Measurements from ENCODE around the gene ALPP.
"Not testable (repeated sequence)": the region's sequence is repeated elsewhere in the genome, so short reads cannot be mapped to it uniquely, and the experiment has no call there.

The ALPP gene

DNA sequence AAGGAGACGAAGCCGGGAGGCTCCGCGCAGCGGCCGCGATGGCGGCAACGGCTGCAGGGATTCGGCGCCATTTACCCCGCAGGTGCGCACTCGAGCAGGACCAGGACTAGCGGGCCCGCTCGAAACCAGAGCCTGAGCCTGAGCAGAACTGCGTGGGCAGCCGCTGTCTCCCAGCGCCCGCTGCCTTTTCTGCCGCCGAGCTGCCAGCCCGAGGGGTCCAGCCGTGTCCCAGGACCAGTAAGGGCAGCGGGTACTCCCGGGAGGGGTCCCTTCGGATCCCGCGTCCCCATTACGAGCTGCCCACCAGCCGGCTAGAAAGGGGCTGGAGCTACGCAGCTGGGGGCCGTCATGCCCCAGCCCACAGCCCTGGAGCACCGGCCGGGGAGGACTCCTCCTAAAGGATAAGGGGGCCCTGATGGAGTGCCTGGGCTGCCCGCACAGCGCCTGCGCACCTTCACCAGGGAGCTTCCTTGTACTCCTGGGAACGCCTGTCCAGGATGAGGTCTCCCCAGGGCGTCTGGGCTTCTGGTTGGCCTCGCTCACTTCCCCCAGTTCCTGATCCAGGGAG is 9.9 kb downstream of the ALPP start:
- Histone ChIP-seq H3K4me3 (ENCODE audit: low read length) (no peak overlapping the region), H3K4me2 (ENCODE audit: low read length) (no peak overlapping the region), H3K9ac (ENCODE audit: low read depth, low read length) (no peak overlapping the region), H3K36me3 (ENCODE audit: insufficient read depth, low read length) (no peaks in the 10 kb centered on the region), H3K27me3 (ENCODE audit: control insufficient read depth, insufficient read depth, low read length) (peaks cover 79% of the 10 kb centered on the region), H3K4me1 (ENCODE audit: control insufficient read depth, insufficient read depth, low read length) (no peaks in the 10 kb centered on the region), H3K9me3 (replicated peaks; ENCODE audit: low read length) (no peaks in the 10 kb centered on the region)

GRCh38 chr2:232389327-232389726 is 10.8 kb downstream of the ALPP start:
- no peaks in the 10 kb centered on the region for H3K4me1 ChIP-seq (ENCODE audit: control insufficient read depth, insufficient read depth, low read length)
- H3K9ac ChIP-seq (ENCODE audit: low read depth, low read length), result no peak overlapping the region
- H3K9me3 ChIP-seq (replicated peaks; ENCODE audit: low read length), result no peaks in the 10 kb centered on the region
- H3K4me2 ChIP-seq (ENCODE audit: low read length), result no peak overlapping the region
- H3K36me3 ChIP-seq (ENCODE audit: insufficient read depth, low read length), result no peaks in the 10 kb centered on the region
- H3K4me3 ChIP-seq (ENCODE audit: low read length), result no peak overlapping the region
- peaks cover 74% of the 10 kb centered on the region for H3K27me3 ChIP-seq (ENCODE audit: control insufficient read depth, insufficient read depth, low read length)

- no peaks in the 10 kb centered on the region for H3K9me3 ChIP-seq (replicated peaks; ENCODE audit: low read length)
- peaks cover 77% of the 10 kb centered on the region for H3K27me3 ChIP-seq (ENCODE audit: control insufficient read depth, insufficient read depth, low read length)
- H3K4me1 ChIP-seq (ENCODE audit: control insufficient read depth, insufficient read depth, low read length), result no peaks in the 10 kb centered on the region
- no peak overlapping the region for H3K4me3 ChIP-seq (ENCODE audit: low read length)
- H3K36me3 ChIP-seq (ENCODE audit: insufficient read depth, low read length), result no peaks in the 10 kb centered on the region
- no peak overlapping the region for H3K4me2 ChIP-seq (ENCODE audit: low read length)
- no peak overlapping the region for H3K9ac ChIP-seq (ENCODE audit: low read depth, low read length)
Measured at GRCh38 chr2:232390661-232391060, 12.1 kb downstream of the ALPP start.

GRCh38 chr2:232393556-232393955 is 15.0 kb downstream of the ALPP start:
- Histone ChIP-seq H3K4me1 (ENCODE audit: control insufficient read depth, insufficient read depth, low read length) (no peaks in the 10 kb centered on the region), H3K9ac (ENCODE audit: low read depth, low read length) (no peak overlapping the region)

DNA sequence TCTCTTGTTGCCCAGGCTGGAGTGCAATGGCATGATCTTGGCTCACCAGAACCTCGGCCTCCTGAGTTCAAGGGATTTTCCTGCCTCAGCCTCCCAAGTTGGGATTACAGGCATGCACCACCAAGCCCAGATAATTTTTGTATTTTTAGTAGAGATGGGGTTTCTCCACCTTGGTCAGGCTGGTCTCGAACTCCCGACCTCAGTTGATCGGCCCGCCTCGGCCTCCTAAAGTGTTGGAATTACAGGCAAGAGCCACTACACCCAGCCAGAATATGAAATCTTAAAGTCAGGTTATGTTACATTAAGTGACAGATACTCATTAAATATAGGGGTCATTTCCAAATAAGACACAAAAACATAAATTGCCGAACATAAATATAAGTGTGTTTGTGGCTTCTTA is 15.9 kb downstream of the ALPP start:
- H3K9me3 ChIP-seq (replicated peaks; ENCODE audit: low read length); H3K4me3 ChIP-seq (ENCODE audit: low read length); H3K9ac ChIP-seq (ENCODE audit: low read depth, low read length); H3K36me3 ChIP-seq (ENCODE audit: insufficient read depth, low read length); H3K4me1 ChIP-seq (ENCODE audit: control insufficient read depth, insufficient read depth, low read length); H3K4me2 ChIP-seq (ENCODE audit: low read length): not testable (repeated sequence)
- H3K27me3 ChIP-seq (ENCODE audit: control insufficient read depth, insufficient read depth, low read length), result peaks cover 56% of the 10 kb centered on the region

More at GRCh38 chr2:232393556-232393955, 15.0 kb downstream of the ALPP start:
- Histone ChIP-seq H3K36me3 (ENCODE audit: insufficient read depth, low read length) (no peaks in the 10 kb centered on the region), H3K9me3 (replicated peaks; ENCODE audit: low read length) (no peaks in the 10 kb centered on the region), H3K4me3 (ENCODE audit: low read length) (no peak overlapping the region), H3K4me2 (ENCODE audit: low read length) (no peak overlapping the region), H3K27me3 (ENCODE audit: control insufficient read depth, insufficient read depth, low read length) (peaks cover 61% of the 10 kb centered on the region)

DNA sequence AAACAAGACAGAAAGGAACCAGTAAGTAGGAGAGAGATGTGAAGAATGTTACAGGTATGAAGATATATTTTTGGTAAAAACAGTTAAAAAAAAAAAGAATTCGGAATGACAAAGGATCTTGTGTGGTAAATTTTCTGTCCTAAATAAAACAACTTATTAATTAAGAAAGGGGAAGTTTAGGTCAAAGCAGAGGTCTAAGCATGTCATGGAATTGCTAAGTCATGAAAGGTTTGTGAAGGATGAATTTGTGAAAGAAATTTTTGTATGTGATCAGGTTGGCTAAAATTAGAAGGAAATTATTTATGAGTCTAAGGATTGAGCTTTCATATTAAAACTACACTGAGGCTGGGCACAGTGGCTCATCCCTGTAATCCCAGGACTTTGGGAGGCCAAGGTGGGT is 17.0 kb downstream of the ALPP start:
- Histone ChIP-seq H3K27me3 (ENCODE audit: control insufficient read depth, insufficient read depth, low read length) (peaks cover 56% of the 10 kb centered on the region), H3K9me3 (replicated peaks; ENCODE audit: low read length) (no peaks in the 10 kb centered on the region), H3K4me2 (ENCODE audit: low read length) (no peak overlapping the region), H3K36me3 (ENCODE audit: insufficient read depth, low read length) (no peaks in the 10 kb centered on the region), H3K9ac (ENCODE audit: low read depth, low read length) (no peak overlapping the region), H3K4me1 (ENCODE audit: control insufficient read depth, insufficient read depth, low read length) (no peaks in the 10 kb centered on the region), H3K4me3 (ENCODE audit: low read length) (no peak overlapping the region)

DNA sequence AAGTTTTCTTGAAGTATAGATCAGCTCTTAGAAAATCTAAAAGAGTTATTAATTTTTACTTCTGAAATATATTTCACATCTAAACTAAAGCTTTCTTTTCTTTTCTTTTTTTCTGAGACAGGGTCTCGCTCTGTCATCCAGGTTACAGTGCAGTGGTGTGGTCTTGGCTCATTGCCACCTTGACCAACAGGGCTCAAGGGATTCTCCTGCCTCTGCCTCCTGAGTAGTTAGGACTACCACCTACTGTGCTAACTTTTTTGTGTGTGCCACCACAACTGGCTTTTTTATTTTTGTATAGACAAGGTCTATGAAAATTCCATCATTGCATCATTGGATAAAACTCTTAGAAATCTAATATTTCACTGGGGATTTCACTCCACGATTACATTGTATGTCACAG is 18.1 kb downstream of the ALPP start:
- Histone ChIP-seq H3K4me1 (ENCODE audit: control insufficient read depth, insufficient read depth, low read length) (no peaks in the 10 kb centered on the region), H3K27me3 (ENCODE audit: control insufficient read depth, insufficient read depth, low read length) (peaks cover 48% of the 10 kb centered on the region), H3K4me2 (ENCODE audit: low read length) (no peak overlapping the region), H3K36me3 (ENCODE audit: insufficient read depth, low read length) (no peaks in the 10 kb centered on the region), H3K4me3 (ENCODE audit: low read length) (no peak overlapping the region), H3K9ac (ENCODE audit: low read depth, low read length) (no peak overlapping the region), H3K9me3 (replicated peaks; ENCODE audit: low read length) (no peaks in the 10 kb centered on the region)

DNA sequence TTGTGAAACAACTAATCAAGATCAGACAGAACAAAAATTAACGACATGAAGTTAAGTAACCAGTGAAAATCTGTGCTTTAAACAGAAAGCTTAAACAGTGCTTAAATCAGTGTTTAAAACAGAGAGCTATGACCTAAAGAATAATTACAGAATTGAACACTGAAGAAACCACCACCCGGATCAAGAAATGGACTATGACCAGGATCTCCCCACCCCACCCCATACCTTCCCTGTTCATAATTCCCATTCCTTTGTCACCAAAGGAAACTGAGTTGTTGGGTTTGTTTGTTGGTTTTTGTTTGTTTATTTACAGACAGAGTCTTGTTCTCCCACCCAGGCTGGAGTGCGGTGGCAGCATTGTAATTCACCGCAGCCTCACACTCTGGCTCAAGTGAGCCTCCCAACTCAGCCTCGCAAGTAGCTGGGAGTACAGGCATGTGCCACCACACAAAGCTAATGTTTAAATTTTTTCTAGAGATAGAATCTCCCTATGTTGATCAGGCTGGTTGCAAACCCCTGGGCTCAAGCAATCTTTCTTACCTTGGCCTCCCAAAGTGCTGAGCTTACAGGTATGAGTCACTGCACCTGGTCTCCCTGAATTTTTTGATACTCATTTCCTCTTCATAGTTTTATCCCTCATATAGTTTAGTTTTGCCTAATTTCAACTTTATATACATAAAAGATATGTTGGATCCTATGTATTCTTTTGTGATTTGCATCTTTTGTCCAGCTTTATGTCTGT is 19.9 kb downstream of the ALPP start:
- Histone ChIP-seq H3K9ac (ENCODE audit: low read depth, low read length) (no peak overlapping the region), H3K4me3 (ENCODE audit: low read length) (no peak overlapping the region), H3K4me2 (ENCODE audit: low read length) (no peak overlapping the region), H3K9me3 (replicated peaks; ENCODE audit: low read length) (no peaks in the 10 kb centered on the region), H3K27me3 (ENCODE audit: control insufficient read depth, insufficient read depth, low read length) (peaks cover 45% of the 10 kb centered on the region), H3K4me1 (ENCODE audit: control insufficient read depth, insufficient read depth, low read length) (no peaks in the 10 kb centered on the region), H3K36me3 (ENCODE audit: insufficient read depth, low read length) (no peaks in the 10 kb centered on the region)

GRCh38 chr2:232400256-232401015 is 21.9 kb downstream of the ALPP start:
- H3K9ac ChIP-seq (ENCODE audit: low read depth, low read length), result no peak overlapping the region
- no peak overlapping the region for H3K4me3 ChIP-seq (ENCODE audit: low read length)
- H3K27me3 ChIP-seq (ENCODE audit: control insufficient read depth, insufficient read depth, low read length), result peaks cover 39% of the 10 kb centered on the region
- H3K9me3 ChIP-seq (replicated peaks; ENCODE audit: low read length), result no peaks in the 10 kb centered on the region
- no peaks in the 10 kb centered on the region for H3K4me1 ChIP-seq (ENCODE audit: control insufficient read depth, insufficient read depth, low read length)
- no peak overlapping the region for H3K4me2 ChIP-seq (ENCODE audit: low read length)
- H3K36me3 ChIP-seq (ENCODE audit: insufficient read depth, low read length), result no peaks in the 10 kb centered on the region

GRCh38 chr2:232402518-232402917 is 24.0 kb downstream of the ALPP start:
- peaks cover 29% of the 10 kb centered on the region for H3K27me3 ChIP-seq (ENCODE audit: control insufficient read depth, insufficient read depth, low read length)
- H3K9me3 ChIP-seq (replicated peaks; ENCODE audit: low read length), result no peaks in the 10 kb centered on the region
- no peak overlapping the region for H3K4me3 ChIP-seq (ENCODE audit: low read length)
- no peak overlapping the region for H3K4me2 ChIP-seq (ENCODE audit: low read length)
- H3K4me1 ChIP-seq (ENCODE audit: control insufficient read depth, insufficient read depth, low read length), result no peaks in the 10 kb centered on the region
- H3K36me3 ChIP-seq (ENCODE audit: insufficient read depth, low read length), result no peaks in the 10 kb centered on the region
- no peak overlapping the region for H3K9ac ChIP-seq (ENCODE audit: low read depth, low read length)

GRCh38 chr2:232405943-232406510 is 27.5 kb downstream of the ALPP start:
- Histone ChIP-seq H3K9ac (ENCODE audit: low read depth, low read length) (no peak overlapping the region), H3K4me3 (ENCODE audit: low read length) (no peak overlapping the region), H3K9me3 (replicated peaks; ENCODE audit: low read length) (no peaks in the 10 kb centered on the region), H3K27me3 (ENCODE audit: control insufficient read depth, insufficient read depth, low read length) (peaks cover 22% of the 10 kb centered on the region), H3K4me1 (ENCODE audit: control insufficient read depth, insufficient read depth, low read length) (no peaks in the 10 kb centered on the region), H3K36me3 (ENCODE audit: insufficient read depth, low read length) (no peaks in the 10 kb centered on the region), H3K4me2 (ENCODE audit: low read length) (no peak overlapping the region)

Measured in skeletal muscle satellite cell (primary cell).